Head of caudate nucleus (tissue), 42 donors: Measurements from ENCODE around the gene NIPSNAP2.
"Not testable (repeated sequence)": the region's sequence is repeated elsewhere in the genome, so short reads cannot be mapped to it uniquely, and the experiment has no call there.

Experiments used
- DNase-seq, 42 donors: peaks; one replicate each; pipeline versions ENCODE4 v3.0.0 to v3.0.0-alpha.2; 2020 to 2021; ENCODE audit warnings: mixed read lengths in 7 of 42
- intact Hi-C: fragments of 100-400 bp; cut with DNase I; formaldehyde crosslinking; loops from one replicate; pipeline ENCODE4 v1.15.0; 2022

The NIPSNAP2 gene

DNA sequence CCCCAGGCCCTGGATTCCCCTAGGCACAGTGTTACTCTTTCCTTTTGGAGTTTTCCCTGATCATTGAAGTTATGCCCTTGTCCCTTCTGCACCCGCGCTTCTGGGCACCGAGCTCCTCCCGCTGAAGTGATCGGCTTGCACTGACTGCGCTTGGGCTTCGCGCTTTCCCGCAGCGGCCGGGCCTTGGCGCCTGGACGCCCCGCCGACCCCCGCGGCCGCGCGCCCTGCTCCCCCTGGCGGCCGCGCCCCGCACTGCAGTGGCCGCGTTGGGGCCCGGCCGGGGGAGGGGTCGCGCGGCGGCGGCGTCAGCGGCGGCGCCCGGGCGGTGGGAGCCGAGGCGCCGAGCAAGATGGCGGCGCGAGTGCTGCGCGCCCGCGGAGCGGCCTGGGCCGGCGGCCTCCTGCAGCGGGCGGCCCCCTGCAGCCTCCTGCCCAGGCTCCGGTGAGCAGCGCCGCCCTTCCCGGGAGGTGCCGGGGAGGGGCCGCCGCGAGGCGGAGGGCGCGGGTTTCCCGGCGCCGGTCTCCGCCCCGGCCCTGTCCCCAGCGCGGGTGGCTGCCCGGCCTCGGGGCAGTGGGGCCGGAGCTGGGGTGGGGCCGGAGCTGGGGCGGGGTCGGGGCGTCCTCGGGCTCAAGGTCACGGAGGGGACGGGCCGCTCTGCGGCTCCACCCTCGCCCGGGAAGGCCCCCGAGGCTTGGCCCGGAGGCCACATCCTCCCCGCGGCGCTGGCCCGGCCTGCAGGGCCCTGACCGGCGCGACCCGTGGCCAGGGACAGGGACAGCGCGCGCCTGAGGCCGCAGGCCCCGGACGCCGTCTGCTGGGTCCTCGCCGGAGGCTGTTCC is at the start of gene NIPSNAP2:
Gene NIPSNAP2, plus strand, starts transcription at position 325 of the 839 bp plus-strand sequence. Its CDS starts 25 bp downstream, at position 350.
- peak in 41 of 42 donors; percentile 16 to 87 (median 73) for DNase-seq
- intact Hi-C loops = loop anchor here (2.0 to 5.0 kb wide), 3 partner anchors 43 to 86 kb away; partner anchors contain the start of genes CCT6A and PSPH

DNA sequence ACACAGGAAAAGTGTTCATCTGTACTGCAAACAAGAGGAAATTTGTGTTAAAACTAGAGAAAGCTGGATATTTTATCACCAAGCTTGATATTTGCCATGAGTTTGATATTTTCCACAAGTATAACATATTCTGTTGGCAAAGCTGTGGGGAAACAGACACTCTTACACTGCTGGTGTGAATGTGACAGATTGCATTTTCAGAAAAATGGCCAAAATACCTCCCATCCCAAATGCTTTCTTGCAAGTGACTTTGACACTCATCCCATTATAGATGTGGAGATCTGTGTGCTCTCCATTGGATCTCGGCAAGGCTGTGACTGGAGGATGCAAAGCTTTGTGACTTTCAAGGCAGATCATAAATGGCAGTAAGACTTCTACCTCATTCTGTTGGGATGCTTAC is 46.6 kb upstream of the NIPSNAP2 start:
- no peak for DNase-seq
- intact Hi-C loops = no loop called here

DNA sequence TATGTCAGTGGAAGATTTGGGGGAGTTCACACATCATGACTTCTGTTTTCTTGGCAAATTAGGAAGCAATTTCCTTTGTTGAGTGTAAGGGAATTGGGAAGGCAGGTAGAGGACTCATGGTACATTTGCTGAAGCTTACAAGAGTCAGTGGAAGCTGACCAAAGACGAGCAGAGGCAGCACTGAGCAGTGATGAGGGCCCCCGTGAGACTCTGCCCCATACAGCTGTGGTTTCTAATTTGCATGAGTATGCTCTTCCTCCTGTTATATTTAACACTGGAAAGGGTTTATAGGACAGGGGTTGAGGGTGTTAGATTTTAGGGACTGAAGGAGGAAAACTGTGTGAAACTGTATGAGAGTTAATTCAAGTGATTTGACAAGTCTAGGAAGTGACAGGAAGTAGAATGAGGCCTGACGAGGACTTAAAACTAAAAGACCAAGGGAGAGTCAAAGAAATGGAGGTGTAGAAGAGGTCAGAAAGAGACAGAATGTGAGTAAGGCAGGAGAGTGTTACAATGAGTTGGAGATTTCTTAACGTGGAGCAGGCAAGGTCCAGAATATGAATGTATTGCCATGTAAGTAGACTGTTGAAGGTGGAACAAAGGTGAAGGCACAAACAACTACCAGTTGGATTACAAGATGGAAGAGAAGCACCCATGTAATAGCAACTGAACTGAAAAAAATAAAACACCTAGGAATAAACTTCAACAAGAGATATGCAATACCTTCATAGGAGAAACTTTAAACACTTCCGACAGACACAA is 36.2 kb upstream of the NIPSNAP2 start:
- intact Hi-C loops = no loop called here
- no peak for DNase-seq

DNA sequence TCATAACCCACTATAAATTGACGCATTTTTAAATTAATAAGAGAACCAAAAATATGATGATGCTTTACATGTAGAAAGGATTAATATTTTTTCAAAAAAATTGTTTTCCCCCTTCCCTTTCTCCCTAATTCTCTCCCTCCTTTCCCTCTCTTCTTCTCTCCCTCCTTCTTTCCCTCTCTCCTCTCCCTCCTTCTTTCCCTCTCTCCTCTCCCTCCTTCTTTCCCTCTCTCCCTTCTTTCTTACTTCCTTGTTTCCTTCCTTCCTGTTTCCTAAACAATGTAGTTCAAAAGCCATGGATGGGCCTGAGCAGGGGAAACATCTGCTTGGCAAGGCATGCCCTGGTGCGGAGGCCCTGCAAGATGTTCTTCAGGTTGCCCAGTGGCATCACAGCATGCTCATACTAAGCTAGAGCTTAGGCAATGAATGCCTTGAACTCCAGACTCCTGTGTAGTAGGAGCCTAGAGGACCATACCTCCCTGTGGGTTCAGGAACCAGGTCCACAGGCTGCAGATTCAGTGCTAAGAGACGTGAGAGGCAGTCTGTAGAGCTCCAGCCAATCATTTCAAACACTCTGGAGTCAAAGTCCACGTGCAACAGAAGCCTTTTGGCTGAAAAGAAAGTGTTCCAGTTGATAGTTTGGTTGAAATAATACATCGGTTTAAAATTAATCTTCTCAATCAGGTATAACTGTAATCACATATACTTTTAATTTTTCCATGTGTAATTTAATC is 32.8 kb upstream of the NIPSNAP2 start:
- intact Hi-C loops = no loop called here
- DNase-seq = no peak

DNA sequence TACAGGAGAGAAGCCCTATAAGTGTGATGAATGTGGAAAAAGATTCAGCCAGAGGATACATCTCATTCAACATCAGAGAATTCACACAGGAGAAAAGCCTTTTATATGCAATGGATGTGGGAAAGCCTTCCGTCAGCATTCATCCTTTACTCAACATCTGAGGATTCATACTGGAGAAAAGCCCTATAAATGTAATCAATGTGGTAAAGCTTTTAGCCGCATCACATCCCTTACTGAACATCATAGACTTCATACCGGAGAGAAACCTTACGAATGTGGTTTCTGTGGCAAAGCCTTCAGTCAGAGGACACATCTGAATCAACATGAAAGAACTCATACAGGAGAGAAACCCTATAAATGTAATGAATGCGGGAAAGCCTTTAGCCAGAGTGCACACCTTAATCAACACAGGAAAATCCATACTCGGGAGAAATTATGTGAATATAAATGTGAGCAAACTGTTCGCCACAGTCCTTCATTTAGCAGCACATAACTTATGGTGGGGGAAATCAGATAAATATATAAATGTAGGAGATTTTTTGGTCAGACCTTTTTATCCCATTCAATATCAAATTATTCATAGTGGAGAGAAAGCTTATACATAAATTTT is 24.8 kb upstream of the NIPSNAP2 start:
- intact Hi-C loops = no loop called here
- no peak for DNase-seq

DNA sequence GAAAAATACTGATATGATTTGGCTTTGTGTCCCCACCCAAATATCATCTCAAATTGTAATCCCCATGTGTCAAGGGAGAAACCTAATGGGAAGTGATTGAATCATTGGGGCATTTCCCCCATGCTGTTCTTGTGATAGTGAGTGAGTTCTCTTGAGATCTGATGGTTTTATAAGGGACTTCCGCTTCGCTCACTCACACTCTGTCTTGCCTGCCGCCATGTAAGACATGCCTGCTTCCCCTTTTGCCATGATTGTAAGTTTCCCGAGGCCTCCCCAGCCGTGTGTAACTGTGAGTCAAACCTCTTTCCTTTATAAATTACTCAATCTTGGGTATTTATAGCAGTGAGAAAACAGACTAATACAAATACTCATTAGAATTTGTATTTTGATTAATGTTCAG is 17.8 kb upstream of the NIPSNAP2 start:
- intact Hi-C loops = no loop called here
- DNase-seq = no peak

DNA sequence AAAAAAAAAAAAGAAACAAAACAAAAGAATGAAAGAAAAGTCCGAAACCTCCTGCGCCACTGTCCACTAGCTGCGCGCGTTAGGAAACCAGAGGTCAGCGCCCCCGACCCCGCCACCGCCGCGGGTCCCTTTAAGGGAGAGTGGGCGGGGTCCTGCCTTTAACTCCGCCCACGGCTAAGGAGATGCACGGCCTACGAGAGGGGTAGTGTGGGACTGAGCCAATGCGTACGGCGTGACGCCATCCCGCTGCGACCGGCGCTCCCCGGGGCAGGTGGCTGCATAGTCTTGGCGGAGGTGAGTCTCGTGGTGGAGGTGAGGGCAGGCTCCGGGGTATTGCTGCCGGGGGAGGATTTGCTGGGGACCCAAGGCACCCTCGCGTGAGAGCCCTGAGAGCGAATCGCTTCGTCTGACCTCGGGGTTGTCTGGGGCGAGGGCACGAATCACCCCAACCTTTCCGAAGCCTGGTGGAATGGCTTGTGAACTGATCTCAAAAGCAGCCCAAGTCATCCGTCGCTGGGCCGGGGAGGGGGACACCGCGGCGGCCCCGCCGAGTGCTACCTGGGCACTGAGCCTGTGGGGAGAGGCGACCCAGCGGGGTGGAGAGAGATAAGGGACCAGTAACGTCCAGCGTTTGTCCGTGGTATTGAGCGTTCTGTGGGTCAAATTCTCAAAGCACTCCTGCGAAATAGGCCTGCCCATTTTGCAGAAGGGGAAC is 12.6 kb upstream of the NIPSNAP2 start, which contains the start of gene MRPS17:
Gene MRPS17, plus strand, starts transcription at position 241 of the 715 bp plus-strand sequence. CDS start 1,319 bp downstream, outside the sequence.
- intact Hi-C loops = no loop called here
- peak; percentile 91 to 98 (median 95) for DNase-seq

DNA sequence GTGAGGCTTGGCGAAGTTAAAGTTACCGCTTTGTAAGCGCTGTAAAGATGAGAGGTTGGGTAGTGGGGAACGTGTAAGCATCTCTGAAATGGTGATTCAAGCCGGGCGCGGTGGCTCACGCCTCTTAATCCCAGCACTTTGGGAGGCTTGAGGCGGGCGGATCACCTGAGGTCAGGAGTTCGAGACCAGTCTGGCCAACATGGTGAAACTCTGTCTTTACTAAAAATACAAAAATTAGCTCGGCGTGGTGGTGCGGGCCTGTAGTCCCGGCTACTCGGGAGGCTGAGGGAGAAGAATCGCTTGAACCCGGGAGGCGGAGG is 12.1 kb upstream of the NIPSNAP2 start:
- DNase-seq, intact Hi-C loops: not testable (repeated sequence)

DNA sequence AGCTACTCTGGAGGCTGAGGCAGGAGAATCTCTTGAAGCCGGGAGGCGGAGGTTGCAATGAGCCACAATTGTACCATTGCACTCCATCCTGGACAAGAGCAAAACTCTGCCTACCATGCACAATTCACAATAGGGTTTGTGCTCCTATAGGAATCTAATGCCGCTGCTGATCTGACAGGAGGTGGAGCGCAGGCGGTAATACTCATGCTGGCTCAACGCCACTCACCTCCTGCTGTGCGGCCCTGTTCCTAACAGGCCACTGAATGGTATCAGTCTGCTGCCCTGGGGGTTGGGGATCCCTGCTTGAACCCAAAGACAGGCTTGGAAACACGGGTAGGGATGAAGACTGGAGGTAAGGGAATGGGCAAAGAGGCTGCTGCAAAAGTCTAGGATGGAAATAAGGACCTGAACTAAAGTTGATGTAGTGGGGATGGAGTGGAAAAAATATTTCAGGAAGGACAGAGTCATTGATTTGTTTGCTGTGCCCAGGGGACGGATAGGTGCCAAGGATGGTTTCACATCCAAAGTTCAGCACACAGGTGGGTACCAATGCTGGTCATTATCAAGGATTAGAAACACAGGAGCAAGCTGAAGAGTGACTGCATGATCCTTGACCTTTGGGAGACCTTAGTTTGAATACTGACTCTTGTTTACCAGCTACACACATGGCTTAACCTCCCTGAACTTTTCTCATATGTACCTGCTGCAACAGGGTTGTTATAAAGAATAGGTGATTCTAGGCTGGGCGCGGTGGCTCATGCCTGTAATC is 10.5 kb upstream of the NIPSNAP2 start:
- intact Hi-C loops = no loop called here
- DNase-seq = no peak

DNA sequence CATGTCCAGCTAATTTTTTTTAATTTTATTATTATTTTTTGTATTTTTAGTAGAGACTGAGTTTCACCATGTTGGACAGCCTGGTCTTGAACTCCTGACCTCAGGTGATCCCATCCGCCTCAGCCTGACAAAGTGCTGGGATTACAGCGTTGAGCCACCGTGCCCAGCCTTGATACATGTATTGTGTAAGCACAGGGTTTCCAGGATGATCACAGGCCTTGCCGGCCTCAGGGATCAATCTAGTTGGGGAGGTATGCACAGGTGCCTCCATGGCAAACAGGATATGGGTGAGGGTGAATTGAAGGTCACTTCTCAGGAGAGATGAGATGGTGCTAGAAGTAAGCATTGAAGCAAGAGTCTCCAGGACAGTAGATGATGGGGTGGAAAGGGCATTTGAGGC is 7.2 kb upstream of the NIPSNAP2 start:
- intact Hi-C loops = no loop called here
- no peak for DNase-seq

DNA sequence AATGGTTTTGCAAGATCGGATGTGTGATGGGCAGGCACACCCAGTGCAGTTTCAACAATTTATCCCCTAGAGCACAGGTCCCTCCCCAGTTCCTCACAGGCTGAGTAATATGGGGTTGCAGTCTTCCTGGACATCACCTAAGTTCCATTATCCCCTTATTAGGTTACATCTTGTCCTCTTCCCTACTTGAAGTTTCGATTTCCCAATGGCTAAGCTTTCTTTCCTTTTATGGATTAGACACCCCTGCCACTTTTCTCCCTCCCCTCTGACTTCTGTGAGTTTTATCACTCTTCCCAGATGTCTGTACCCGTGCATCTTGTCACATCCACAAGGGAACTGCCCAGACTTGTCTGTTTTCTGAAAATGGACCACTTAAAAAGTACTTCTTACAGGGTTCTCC is 2.4 kb upstream of the NIPSNAP2 start:
- DNase-seq = peak in 1 of 42 donors; percentile 3
- intact Hi-C loops = loop anchor here (5.0 kb wide), 2 partner anchors 45 to 70 kb away; no protein-coding TSS in a partner anchor

DNA sequence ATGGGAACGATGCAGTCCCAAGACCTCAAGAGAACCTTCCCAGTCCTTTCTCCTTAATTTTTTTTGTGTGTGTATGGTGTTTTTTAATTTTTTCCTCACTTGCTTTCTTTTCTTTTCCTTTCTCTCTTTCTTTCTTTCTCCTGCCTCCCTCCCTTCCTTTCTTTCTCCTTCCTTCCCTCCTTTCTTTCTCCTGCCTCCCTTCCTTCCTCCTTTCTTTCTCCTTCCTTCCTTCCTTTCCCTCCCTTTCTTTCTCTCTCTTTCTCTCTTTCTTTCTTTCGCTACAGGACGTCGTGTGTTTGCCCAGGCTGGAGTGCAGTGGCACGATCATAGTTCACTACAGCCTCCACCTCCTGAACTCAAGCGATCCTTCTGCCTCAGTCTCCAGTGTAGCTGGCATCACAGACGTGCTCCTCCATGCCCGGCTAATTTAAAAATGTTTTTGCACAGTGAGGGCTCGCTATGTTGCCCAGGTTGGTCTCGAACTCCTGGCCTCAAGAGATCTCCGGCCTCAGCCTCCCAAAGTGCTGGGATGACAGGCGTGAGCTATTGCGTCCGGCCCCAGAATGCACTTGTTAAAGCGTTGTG is 709 bp upstream of the NIPSNAP2 start:
- intact Hi-C loops = loop anchor here (2.0 to 5.0 kb wide), 3 partner anchors 44 to 87 kb away; partner anchors contain the start of genes CCT6A and PSPH
- no peak for DNase-seq

DNA sequence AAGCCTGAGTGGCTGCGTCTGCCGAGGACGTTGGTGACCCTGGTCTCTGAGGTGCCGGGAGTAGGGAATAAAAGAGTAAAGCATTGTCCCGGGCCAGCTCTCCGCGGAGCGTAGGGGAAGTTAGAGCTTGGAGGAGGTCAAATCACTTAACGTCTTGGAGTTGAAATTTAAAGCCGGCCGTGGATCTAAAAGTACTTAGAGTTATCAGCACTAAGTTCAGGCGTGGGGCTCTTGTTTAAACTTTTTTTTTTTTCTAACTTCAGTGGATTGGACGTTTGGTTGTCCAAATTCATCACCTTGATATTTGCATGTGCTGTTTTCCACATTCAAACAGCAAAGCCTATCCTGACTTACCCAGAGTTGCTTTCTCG is 700 bp downstream of the NIPSNAP2 start:
- intact Hi-C loops = loop anchor here (2.0 kb wide), 1 partner anchor 86 kb away; the partner anchor contains the start of genes CCT6A and PSPH

DNA sequence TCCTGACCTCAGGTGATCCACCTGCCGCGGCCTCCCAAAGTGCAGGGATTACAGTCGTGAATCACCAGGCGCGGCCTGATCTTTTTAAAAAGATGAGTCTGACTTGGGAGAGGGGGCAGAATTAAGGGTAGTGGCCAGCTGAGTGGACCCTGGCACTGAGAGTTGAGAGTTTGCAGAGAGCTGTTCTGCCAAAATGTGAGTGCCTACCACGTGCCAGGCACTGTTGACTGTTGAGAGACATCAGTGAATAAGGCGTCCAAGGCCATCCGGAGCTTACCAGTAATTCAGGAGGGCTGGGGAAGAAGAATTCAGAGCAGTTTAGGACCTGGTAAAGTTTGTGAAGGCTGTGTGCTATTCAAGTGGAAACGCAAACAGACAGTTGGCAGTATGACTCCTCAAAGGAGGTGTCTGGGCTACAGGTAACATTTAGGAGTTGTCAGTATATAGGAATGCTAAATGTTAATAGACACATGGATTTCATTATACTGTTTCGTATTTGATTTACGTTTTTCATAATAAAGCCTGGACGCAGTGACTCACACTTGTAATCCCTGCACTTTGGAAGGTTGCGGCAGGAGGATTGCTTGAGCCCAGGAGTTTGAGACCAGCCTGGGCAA is 1.5 kb downstream of the NIPSNAP2 start:
- DNase-seq = peak in 12 of 42 donors; percentile 26 to 65 (median 36)
- intact Hi-C loops = loop anchor here (2.0 kb wide), 1 partner anchor 85 kb away; the partner anchor contains the start of genes CCT6A and PSPH

More for the DNA sequence above, 700 bp downstream of the NIPSNAP2 start:
- peak in 1 of 42 donors; percentile 13 for DNase-seq

DNA sequence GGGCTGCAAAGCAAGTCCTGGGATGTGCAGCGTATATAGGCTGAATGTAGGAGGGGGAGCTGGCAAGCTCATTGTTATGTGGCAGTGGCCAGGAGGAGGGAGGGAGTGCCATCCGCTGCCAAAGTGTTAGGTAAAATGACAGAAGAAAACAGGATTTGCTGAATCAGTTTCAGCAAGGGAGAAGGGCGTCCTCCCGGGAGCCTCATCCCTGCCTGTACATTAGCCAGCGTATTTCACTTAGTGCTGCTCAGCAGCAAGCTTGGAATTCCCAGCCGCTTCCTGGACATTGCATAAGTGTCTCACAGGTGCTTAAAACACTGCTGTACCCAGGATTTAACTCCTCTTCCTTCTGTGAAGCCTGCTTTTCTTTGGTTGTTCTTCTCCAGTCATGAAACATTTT is 2.5 kb downstream of the NIPSNAP2 start:
- intact Hi-C loops = no loop called here

DNA sequence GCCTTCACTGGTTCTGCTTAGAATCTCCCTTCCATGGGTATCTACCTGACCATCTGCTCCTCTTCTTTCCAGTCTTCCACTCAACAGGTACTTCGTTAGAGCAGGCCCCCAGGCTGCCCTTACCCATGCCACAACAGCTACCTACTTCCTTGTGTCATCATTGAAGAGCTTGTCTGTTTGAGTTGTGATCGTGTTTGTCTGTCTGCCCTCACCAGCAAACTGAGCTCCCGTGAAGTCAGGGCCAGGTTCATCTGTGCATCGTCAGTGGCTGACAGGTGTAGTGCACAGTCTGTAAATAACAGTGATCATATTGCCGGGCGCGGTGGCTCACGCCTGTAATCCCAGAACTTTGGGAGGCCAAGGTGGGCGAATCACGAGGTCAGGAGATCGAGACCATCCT is 5.0 kb downstream of the NIPSNAP2 start:
- intact Hi-C loops = no loop called here
- no peak for DNase-seq

More for the DNA sequence above, 2.5 kb downstream of the NIPSNAP2 start:
- no peak for DNase-seq
